CMK (cell line): ENCODE results near the gene CHMP1A.
"Not testable (repeated sequence)": the region's sequence is repeated elsewhere in the genome, so short reads cannot be mapped to it uniquely, and the experiment has no call there.

Experiments
- DNase-seq: peaks from one replicate; pipeline ENCODE4 v3.0.0-alpha.2; 2010; ENCODE audit warnings: low read depth

Gene CHMP1A

GRCh38 chr16:89658221-89658879 is 842 bp upstream of the CHMP1A start:
- DNase-seq: no peak

- no peak for DNase-seq
These were observed 930 bp downstream of the CHMP1A start for GRCh38 chr16:89656435-89657121.

- no peak for DNase-seq
These were observed 2.4 kb downstream of the CHMP1A start for GRCh38 chr16:89655062-89655643.

GRCh38 chr16:89653656-89654295 is 3.7 kb downstream of the CHMP1A start:
- DNase-seq: no peak

GRCh38 chr16:89651584-89651983 is 5.9 kb downstream of the CHMP1A start:
- DNase-seq: no peak

GRCh38 chr16:89646906-89647305 is 10.6 kb downstream of the CHMP1A start:
- DNase-seq: no peak

GRCh38 chr16:89646270-89646669 is 11.2 kb downstream of the CHMP1A start:
- DNase-seq: no peak

GRCh38 chr16:89645122-89645521 is 12.4 kb downstream of the CHMP1A start:
- no peak for DNase-seq

- DNase-seq: no peak
These were observed 13.7 kb downstream of the CHMP1A start for GRCh38 chr16:89643769-89644300.

GRCh38 chr16:89642574-89642973 is 14.9 kb downstream of the CHMP1A start:
- DNase-seq: no peak

- no peak for DNase-seq
These were observed 15.9 kb downstream of the CHMP1A start for GRCh38 chr16:89641458-89642119.

GRCh38 chr16:89639385-89639784 is 18.1 kb downstream of the CHMP1A start:
- DNase-seq: no peak

GRCh38 chr16:89638455-89638854 is 19.1 kb downstream of the CHMP1A start:
- DNase-seq: no peak

- no peak for DNase-seq
These were observed 20.1 kb downstream of the CHMP1A start for GRCh38 chr16:89637379-89637778.

GRCh38 chr16:89636663-89637062 is 20.8 kb downstream of the CHMP1A start:
- DNase-seq: no peak

- not testable (repeated sequence) for DNase-seq
These were observed 22.8 kb downstream of the CHMP1A start for GRCh38 chr16:89634463-89635385.

- DNase-seq: no peak
These were observed 24.4 kb downstream of the CHMP1A start for GRCh38 chr16:89633064-89633631.

- DNase-seq: no peak
These were observed 27.5 kb downstream of the CHMP1A start for GRCh38 chr16:89629827-89630610.

GRCh38 chr16:89624777-89625761 is 32.4 kb downstream of the CHMP1A start:
- no peak for DNase-seq
